Cardiac muscle cell (in vitro differentiated cells and primary cell): ENCODE measurements around the gene MPP7. TPM values are rescaled to one million over a fixed set of nuclear protein-coding genes. Genes with fewer than 3 reads are reported as not detected.

Experiments used
- DNase-seq, 2 donors: peaks; one replicate each; pipeline versions ENCODE4 v3.0.0 to v3.0.0-alpha.2; 2010 to 2017; ENCODE audit warnings: low read depth in 1 of 2, low spot score in 1 of 2
- H3K27ac ChIP-seq: fragments of 200-600 bp; sonication (generic); 2 replicates; pipeline ENCODE4 v1.5.1; 2016
- H3K27me3 ChIP-seq: fragments of 200-600 bp; sonication (generic); 2 replicates; pipeline ENCODE4 v1.6.0; 2016; ENCODE audit warnings: control low read depth
- H3K36me3 ChIP-seq: fragments of 200-600 bp; sonication (generic); 2 replicates; pipeline ENCODE4 v1.5.1; 2016; ENCODE audit warnings: control low read depth
- H3K4me1 ChIP-seq: fragments of 200-600 bp; sonication (generic); 2 replicates; pipeline ENCODE4 v1.8.1; 2017; ENCODE audit warnings: low read depth, mild to moderate bottlenecking, mixed run types
- H3K4me3 ChIP-seq: fragments of 200-600 bp; sonication (generic); 2 replicates; pipeline ENCODE4 v1.5.1; 2016; ENCODE audit warnings: mild to moderate bottlenecking
- H3K9me3 ChIP-seq: fragments of 200-600 bp; sonication (generic); 2 replicates; pipeline ENCODE4 v1.5.1; 2017; ENCODE audit warnings: low read depth, mild to moderate bottlenecking, control low read depth
- CTCF ChIP-seq: IDR thresholded peaks from 2 replicates; pipeline ENCODE4 v1.5.1; 2012; ENCODE audit warnings: low read depth, mild to moderate bottlenecking, low read length
- polyA plus RNA-seq: library from polyadenylated mRNA; unstranded; fragments of >200 nt; fragmentation: Nextera tagmentation; extraction: Ambion mirVana; gene quantifications from 2 replicates; pipeline ENCODE4 v1.2.1, GENCODE V29; 2016
- total RNA-seq: library from RNA; depleted of rRNA; stranded (reverse); fragments of >200 nt; gene quantifications from 2 replicates; pipeline ENCODE4 v1.2.3, GENCODE V29; 2016

MPP7 gene
- total and polyA plus RNA-seq, 2 experiments from 2014 or later = 9.2 to 10.8 TPM

DNA sequence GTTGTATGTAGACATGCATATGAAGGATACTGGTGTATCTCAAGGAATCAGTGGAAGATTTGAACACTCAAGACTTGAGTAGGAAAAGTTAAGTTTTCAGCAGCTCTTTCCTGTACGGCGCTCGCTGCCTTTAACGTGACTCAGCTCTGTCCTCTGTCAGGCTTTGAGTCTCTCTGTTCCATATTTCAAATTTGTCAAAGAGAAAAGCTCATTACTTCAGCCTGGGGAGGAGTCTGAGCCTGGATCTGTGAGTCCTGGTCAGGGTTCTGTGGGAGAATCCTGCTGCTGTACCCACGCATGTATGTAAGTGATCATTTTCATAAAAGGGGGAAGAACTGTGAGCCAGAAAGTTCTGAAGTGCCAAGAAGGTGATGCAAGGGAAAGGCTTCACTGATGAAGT, 13.8 kb upstream of the MPP7 start:
- no peak for DNase-seq
- H3K4me1 ChIP-seq = no peaks in the 10 kb centered on the region
- H3K27me3 ChIP-seq = no peaks in the 10 kb centered on the region
- H3K9me3 ChIP-seq = no peaks in the 10 kb centered on the region
- no peak for TF ChIP-seq CTCF
- no peak overlapping the region for H3K27ac ChIP-seq
- no peak overlapping the region for H3K4me3 ChIP-seq
- H3K36me3 ChIP-seq = no peaks in the 10 kb centered on the region

DNA sequence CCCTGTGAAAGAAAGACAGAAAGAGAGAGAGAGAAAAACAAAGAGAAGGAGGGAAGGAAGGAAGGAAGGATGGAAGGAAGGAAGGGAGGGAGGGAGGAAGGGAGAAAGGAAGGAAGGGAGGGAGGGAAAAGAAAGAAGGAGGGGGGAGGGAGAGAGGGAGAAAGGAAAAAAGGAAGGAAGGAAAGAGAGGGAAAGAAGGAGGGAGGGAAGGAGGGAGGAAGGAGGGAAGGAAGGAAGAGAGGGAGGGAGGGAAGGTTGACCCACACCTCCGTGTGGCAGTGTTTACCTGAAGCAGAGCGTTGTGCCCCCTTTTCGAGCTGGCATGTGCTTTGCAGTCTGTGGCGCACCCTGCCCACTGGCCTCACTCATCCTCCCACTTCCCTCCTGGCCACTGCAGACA, 12.3 kb upstream of the MPP7 start:
- no peak overlapping the region for H3K27ac ChIP-seq
- H3K4me1 ChIP-seq = no peaks in the 10 kb centered on the region
- no peak overlapping the region for H3K4me3 ChIP-seq
- no peaks in the 10 kb centered on the region for H3K36me3 ChIP-seq
- H3K27me3 ChIP-seq = no peaks in the 10 kb centered on the region
- H3K9me3 ChIP-seq = no peaks in the 10 kb centered on the region
- no peak for TF ChIP-seq CTCF
- no peak for DNase-seq

DNA sequence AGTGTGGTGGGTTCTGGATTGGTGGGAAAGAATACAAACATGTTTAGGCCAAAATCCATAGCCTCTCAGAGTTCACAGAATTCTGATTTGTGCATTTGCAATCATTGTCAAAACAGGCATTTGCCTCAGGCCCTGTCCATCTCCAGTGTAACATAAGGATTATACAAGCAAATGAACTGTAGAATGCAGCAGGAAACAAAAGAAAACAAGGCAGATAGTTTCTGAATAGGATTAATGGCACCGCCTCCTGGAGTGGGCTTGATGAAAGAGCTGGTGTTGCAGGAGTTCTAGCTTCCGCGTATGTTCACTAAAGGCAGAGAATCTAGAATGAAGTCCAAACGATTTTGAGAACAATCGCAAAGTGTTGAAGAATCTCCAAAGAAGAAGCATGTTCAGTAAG, 11.3 kb upstream of the MPP7 start:
- TF ChIP-seq CTCF = no peak
- H3K27ac ChIP-seq = no peak overlapping the region
- no peaks in the 10 kb centered on the region for H3K9me3 ChIP-seq
- no peak overlapping the region for H3K4me3 ChIP-seq
- no peaks in the 10 kb centered on the region for H3K36me3 ChIP-seq
- no peaks in the 10 kb centered on the region for H3K4me1 ChIP-seq
- DNase-seq = no peak
- no peaks in the 10 kb centered on the region for H3K27me3 ChIP-seq

DNA sequence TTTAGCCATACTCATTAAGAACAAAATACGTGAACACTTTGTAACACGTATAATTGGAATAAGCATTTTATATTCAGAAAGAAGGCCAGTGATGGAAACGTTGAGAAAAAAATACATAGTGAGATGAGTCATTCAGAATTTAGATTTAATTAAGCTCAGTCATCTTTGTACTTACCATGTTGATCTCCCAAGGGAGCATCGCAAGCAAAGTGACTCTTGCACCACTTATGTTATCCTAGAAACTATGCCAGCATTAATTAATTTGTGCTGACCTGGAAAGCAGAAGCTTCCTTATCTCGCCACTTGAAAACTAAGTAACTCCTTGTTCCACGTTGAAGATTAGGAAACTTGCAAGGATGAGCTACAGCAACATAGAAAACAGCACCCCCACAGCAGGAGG, 9.7 kb upstream of the MPP7 start:
- TF ChIP-seq CTCF = no peak
- Histone ChIP-seq H3K9me3 (no peaks in the 10 kb centered on the region), H3K27me3 (no peaks in the 10 kb centered on the region), H3K36me3 (no peaks in the 10 kb centered on the region), H3K27ac (no peak overlapping the region), H3K4me1 (peaks cover 7% of the 10 kb centered on the region), H3K4me3 (no peak overlapping the region)
- DNase-seq = no peak

DNA sequence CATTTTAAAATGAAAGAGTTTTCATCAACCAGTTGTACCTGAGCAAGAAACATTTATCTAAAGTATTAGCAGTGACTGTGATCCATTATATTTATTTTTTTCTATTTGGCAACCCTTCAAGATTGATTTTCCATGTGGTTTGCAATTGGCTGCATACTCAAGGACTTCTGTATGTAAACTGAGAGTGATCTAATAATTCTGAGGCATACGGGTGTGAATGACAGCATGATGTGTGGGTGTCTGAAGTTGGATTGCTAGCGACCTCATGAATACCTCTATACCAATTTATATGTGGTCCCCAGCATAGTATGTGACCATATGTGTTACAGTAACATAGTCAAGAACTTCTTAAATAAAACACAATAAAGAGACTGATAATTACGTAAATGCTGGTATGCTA, 8.2 kb upstream of the MPP7 start:
- peaks cover 12% of the 10 kb centered on the region for H3K4me1 ChIP-seq
- no peaks in the 10 kb centered on the region for H3K9me3 ChIP-seq
- no peak for DNase-seq
- no peaks in the 10 kb centered on the region for H3K36me3 ChIP-seq
- no peak overlapping the region for H3K27ac ChIP-seq
- no peak overlapping the region for H3K4me3 ChIP-seq
- no peak for TF ChIP-seq CTCF
- no peaks in the 10 kb centered on the region for H3K27me3 ChIP-seq

GRCh38 chr10:28307267-28307666, 4.4 kb upstream of the MPP7 start:
- TF ChIP-seq CTCF = no peak
- H3K4me3 ChIP-seq = no peak overlapping the region
- peaks cover 20% of the 10 kb centered on the region for H3K4me1 ChIP-seq
- peak overlapping the region; percentile 40 for H3K27ac ChIP-seq
- no peaks in the 10 kb centered on the region for H3K9me3 ChIP-seq
- no peaks in the 10 kb centered on the region for H3K36me3 ChIP-seq
- H3K27me3 ChIP-seq = no peaks in the 10 kb centered on the region
- DNase-seq = no peak
